GM19238 (cell line): ENCODE data around the gene GRM5.
"Not testable (repeated sequence)": the region's sequence is repeated elsewhere in the genome, so short reads cannot be mapped to it uniquely, and the experiment has no call there.

ENCODE experiments used
- DNase-seq: peaks from one replicate; pipeline ENCODE4 v3.0.0; 2011; ENCODE audit warnings: low spot score; ENCODE audit not compliant: insufficient read length

Gene GRM5

DNA sequence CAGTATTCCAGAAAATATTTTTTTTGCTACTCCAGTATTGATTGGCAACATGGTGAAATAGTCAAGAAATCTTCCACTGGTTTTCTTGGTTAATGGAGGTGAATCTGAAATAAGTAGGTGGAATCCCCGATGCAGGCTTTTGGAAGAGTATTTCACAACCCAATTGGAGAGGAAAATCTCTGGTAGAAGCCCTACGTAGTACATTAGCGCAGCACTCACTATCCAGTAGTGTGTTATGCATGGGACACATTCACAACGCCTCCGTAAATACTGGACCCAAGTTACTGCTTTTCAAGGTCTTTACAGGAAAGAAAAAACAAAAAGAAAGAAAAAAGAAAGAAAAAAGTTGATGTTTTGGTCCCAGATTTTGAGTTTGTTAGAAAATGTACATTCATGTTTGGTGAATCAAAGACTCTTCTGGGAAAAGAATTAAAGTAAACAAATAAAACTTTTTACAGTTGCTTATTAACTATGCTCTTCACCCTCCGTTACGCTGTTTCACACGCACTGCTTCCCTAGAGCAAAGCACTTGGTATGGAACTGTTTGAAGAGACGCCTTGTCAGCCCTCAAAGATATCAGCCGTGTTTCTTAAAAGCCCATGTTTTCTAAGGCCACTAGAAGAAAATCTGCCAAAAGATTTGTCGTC is 557.9 kb downstream of the GRM5 start:
- no peak for DNase-seq

DNA sequence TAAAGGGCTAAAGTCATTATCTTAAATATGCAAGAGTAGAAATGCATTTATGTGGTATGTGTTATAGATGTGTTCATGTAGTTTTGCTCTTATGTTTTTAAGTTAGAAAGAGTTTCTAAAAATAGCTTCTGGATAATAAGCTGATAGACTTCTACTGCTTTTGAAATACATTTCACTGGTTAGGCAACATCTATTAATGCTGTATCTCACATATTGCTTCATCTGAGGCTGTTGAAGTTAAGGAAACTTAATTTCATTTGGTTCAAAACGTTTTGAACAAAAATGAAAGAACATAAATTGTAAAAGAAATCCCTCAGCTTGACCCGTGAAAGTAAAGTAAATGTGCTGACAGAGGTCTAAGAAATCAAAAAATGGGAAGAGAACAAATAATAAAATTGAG is 564.2 kb downstream of the GRM5 start:
- DNase-seq, result no peak

DNA sequence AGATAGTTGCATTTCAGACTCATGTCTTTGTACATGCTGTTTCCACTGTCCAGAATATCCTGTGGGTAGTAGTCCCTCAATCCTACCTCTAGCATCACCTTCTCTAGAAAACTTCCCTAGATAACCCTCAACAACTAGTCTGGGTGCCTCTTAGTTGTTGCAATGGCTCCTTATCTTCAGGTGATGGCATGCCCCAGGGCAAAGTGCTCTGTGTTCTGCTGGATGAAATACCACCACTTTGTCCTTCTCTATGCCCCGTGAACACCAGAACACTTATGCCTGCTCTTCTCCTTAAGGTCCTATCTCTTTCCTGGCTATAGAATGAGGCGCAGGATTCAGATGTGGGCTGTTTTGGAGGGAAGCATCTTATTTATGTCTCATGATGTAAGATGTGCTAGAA is 569.9 kb downstream of the GRM5 start:
- DNase-seq, result no peak

DNA sequence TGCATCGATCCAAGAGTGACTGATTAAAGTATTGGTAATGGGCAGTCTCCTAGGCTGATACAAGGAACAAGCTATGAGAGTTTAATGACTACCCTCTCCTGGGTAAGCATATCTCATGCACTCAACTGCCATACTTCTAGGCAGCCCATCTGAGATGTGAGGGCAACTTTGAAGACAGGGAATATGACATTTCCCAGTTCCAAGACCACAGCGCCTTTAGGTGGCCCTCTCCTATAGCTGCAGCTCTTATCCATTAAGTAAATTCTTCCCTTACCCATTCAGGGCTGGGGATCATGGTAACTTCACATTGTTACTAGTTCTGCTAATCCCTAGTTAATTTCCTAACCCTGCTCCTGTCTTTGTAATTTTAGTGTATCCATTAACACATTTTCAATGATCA is 570.9 kb downstream of the GRM5 start:
- DNase-seq, result no peak

DNA sequence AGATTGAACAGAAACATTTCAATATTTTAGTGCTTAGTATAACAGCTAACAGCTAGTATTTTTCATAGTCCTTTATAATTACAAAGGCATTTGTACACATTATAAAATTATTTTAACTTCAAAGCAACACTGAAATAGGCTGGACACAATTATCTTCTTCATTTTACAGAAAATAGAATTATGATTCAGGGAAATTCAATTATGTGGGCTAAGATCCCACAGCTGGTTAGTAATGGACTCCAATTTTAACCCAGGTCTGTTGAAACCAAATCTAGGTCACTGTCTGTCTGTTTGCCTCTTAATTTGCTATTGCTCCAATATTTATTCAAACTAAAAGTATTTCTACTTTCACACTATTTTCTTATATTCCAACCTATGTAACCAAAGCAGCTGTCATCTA is 574.1 kb downstream of the GRM5 start:
- DNase-seq, result no peak

DNA sequence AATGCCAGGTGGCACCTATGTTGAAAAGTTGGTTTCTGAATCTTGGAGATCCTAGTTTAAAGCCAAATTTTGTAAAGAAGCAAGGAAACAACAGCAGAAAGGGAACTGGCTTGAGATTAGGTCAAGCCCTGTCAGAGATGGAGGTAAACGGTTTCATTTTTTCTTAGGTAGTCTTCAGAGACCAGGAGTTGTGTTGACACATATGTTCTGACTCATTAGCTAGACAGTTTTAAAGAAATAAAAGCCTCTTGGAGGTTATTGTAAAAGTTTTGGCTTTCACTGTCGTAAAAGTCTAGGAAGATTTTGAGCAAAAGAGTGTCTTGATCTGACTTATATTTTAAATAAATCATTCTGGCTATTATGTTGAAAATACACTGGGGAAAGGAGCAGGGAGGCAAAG is 576.8 kb downstream of the GRM5 start:
- DNase-seq, result no peak

DNA sequence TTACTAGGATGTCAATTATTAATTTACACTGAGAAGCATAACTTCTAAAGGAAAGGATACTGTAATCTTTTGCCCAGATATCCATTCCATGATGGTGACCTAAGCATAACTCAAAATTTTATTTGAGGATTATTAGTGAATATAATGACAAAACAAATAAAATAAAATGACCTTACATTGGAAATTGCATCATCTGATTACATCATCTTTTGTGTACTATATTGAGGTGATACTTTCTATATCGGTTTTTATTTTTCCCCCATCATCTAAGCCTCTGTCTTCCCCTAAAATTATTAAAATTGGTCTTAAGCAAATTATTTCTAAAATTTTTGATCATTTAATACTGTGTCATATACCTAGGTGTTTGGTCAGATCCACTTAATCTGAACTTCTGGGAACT is 578.1 kb downstream of the GRM5 start:
- no peak for DNase-seq

DNA sequence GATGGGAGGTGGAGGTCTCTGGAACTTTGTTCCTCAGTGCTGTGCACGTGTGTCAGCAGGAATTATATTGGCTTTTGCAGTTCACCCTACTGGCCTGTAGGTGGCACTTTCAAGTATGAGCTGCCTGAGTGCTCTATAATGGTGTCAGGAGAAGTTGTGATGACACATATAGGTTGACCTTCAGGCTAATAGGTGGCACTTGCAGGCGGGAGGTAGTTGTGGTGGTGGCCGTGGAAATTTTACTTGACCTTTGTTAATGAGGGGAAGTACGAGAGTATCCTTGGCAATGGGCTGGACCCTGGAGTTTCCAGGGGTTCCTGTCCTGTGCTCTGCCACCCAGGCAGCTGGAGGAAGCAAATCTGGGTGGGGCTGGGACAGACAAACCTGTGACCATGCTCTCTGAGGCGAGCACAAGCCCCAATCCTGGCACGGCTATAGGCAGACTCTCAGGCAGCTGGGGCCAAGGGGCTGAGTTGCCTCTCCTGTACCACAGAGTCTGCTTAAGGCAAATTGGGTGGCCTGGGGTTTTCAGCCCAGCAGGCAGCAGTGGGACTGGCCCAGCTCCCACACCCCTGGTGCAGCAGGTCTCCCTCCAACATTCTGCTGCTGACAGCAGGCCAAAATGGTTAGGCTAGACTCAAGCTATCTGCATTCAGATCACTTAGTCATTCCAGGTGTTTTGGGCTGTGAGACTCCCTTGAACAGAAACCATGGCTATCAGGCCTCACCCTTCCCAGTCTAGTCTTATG is 580.7 kb downstream of the GRM5 start:
- no peak for DNase-seq

DNA sequence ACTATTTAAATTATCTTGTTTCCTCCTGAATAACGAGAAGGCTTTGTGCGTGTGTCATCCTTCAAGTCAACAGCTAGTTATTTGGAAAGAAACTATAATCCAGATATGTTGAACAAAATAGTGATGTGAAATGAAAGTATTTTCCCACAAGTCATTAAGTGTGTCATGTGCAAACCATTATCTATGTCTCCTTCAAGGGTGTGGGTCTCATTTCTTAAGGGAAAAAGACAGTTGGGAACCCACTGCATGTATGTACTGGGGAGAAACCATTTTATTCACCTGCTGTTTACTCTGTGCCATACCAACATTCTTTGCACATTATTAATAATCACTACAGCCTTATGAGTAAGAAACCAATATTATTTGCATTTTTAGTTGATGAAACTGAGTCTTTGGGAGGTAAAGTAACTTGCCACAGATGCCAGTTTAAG is 582.9 kb downstream of the GRM5 start:
- DNase-seq, result no peak

DNA sequence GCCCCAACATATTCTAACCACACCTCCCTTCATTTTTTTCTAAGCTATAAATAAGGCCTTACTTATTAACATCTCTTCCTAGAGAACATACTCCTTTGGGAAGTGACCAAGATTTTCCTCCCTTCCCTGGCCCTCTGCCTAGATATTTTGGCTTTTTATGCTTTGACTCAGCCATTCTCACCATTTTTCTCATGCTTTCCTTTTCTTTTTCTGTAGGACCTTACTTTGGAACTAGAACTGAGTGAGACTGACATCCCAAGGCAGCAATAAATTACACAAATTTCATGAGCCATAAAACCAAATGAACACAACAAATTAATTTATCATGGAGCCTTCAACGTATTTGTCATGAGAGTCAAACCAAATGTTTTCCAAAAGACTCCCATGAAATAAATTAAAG is 585.6 kb downstream of the GRM5 start:
- no peak for DNase-seq

DNA sequence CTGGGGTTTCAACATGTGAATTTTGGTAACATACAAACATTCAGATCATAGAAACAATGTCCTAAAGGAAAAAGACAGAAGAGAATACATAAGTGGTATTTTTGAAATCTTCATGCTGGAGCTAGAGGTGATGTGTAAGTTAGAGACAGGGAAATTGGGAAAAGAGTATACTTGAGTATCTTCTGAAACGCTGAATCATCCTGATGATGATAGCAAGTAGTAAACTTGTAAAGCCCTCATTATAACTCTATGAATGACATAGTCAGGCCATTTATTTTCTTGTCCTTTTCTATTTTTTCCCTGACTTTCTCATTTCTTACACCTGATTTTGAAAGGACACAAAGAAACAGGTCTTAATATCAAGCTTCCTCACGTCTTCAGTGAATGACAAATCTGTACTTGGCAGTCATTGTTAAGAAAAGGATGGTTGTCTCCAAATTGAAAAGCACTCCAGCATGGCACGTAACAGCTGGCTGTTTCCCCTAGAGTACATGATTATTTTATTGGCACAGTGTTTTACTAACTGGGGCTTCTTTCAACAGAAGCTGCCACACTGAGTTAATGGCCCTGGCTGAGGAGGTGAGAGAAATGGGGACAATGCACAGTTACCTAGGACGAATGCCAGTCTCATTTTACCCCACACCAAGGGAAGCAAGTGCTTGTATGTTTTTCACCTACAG is 587.5 kb downstream of the GRM5 start:
- no peak for DNase-seq

DNA sequence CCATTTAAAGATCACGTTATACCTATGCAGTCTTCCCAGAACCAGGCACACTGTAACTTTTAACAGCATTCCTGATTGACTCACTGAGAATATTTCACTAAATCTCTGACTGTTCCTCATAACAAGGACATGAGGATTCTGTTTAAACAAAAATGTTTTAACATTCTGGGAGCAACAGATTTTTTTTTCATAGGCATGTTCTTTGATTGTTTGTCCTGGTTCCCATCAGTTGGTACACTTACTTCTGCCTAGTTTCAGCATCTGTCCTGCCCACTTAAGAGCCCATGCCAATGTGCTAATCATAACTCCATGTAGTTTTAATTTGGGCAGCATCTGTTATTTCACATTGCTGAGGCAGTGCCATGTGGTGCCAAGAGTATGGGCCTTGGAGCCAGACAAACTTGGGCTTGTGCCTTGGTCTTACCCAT is 589.8 kb downstream of the GRM5 start:
- no peak for DNase-seq

DNA sequence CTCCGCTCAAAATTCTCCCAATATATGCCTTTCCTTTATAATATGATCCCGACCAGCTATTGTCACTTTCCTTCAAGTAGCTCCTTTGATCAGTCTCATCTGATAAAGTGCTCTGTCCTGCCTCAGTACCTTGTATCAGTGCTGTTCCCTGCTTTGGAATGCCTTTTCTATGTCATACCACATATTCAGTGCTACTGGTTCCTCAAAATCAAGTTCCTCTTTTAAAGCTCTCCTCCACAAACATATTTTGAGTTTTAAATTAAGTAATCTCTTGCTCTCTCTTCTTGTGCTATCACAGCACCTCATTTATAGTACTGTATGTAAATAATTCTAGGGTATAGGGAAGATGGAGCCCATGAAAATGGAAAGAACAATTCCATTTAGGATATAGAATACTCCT is 591.1 kb downstream of the GRM5 start:
- DNase-seq, result no peak

DNA sequence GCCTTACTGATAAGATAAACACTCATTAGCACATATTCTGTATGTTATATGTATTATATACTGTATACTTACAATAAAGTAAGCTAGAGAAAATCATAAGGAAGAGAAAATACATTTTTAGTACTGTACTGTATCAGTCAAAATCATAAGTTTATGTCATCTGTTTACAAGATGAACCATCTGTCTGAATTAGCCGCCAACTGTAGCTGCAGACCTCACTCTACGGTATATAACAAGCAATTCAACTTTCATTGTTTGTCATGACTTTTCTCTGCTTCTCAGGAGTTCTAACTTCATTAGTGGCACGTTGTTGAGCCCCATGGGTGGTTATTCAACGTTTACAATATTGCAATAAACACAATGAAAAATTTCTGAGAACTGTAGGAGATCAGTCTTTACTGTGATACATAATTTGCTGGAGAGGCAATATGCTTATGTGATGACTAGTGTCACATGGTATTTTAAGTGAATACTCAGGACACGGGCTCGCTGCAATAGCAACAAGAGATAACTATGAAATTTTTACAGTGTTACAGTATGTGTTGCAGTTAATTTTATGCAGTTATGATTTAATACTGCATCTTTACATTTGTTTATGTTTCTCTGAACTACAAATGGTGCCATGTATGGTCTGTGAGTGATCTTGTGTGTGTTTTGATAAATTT is 596.1 kb downstream of the GRM5 start:
- DNase-seq, result no peak

DNA sequence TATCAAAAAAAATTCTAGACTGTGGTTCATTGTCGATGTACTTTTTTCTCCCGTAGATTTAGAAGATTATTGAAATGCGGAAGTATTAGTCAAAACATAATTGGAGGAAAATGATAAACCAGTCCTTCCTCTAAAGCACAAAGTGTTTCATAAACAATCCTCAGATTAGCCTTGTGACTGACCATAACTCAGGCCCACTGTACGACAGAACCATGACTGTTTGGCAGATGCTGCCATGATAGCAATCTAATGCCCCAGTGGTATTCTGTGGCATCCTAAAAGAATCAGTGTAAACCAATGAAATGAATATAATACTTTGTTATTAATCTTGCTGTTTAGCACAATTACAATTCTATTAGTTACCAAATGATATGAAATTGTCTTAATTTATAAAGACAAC is 601.3 kb downstream of the GRM5 start:
- no peak for DNase-seq

DNA sequence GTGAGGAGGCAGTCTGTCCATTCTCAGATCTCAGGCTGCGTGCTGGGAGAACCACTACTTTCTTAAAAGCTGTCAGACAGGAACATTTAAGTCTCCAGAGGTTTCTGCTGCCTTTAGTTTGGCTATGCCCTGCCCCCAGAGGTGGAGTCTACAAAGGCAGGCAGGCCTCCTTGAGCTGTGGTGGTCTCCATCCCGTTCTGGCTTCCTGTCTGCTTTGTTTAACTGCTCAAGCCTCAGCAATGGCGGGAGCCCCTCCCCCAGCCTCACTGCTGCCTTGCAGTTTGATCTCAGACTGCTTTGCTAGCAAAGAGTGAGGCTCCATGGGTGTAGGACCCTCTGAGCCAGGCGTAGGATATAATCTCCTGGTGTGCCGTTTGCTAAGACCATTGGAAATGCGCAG is 602.5 kb downstream of the GRM5 start:
- not testable (repeated sequence) for DNase-seq

DNA sequence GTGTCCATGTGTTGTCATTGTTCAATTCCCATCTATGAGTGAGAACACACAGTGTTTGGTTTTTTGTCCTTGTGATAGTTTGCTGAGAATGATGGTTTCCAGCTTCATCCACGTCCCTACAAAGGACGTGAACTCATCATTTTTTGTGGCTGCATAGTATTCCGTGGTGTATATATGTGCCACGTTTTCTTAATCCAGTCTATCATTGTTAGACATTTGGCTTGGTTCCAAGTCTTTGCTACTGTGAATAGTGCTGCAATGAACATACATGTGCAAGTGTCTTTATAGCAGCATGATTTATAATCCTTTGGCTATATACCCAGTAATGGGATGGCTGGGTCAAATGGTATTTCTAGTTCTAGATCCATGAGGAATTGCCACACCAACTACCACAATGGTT is 607.7 kb downstream of the GRM5 start:
- DNase-seq, result not testable (repeated sequence)

DNA sequence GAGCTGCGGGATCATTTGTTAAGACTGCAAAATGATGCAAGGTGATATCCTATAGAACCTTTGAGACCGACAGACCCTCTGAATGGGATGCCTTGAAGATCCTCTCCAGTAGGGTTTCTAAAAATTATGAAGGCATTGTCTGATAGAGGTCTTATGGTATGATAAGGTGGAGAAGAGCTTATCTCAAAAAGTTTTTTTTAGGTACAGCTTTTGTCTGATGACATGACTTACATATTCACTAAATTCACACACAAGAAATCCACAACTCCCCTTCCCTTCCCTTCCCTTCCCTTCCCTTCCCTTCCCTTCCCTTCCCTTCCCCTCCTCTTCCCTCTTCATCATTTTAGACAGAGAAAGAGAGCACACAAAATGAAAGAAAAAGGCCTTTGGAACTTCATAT is 609.8 kb downstream of the GRM5 start:
- no peak for DNase-seq

DNA sequence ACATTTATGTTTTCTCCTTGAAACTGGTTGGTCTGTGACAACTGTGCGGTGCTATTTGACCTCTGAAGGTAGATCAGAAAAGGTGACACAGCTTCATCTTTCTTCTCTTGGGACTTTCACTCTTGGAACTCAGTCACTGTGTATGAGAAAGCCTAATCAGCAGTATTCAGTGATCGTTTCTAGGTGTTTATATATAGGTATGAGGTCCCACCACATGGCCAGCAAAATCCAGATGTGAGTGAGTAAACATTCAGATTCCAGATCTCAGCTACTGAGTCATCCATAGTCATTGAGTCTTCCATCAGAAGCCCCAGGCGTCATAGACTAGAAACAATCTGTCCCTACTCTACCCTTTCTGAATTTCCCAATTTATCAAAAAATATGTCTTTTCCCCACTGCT is 610.9 kb downstream of the GRM5 start:
- no peak for DNase-seq
